Heart left ventricle (tissue), 16 donors: ENCODE data around the gene NOM1. TPM values are rescaled to one million over a fixed set of nuclear protein-coding genes. Genes with fewer than 3 reads are reported as not detected.

Source experiments
- ATAC-seq, 4 donors: fragments of 200-7000 bp; cut with Tn5 transposase; one replicate each; pipeline ENCODE4 v1.9.1; 2020 to 2022; ENCODE audit warnings: moderate library complexity in 4 of 4, mild to moderate bottlenecking in 3 of 4, moderate number of reproducible peaks in 1 of 4
- DNase-seq, 5 donors: peaks; one replicate each; pipeline ENCODE4 v3.0.0-alpha.2; 2020
- H3K27ac ChIP-seq, 12 donors: fragments of 200-600 bp; sonication (generic) in 4 of 12; one replicate each; pipeline versions ENCODE4 v1.5.0 to v1.8.0; 2016 to 2022; ENCODE audit warnings: mild to moderate bottlenecking in 2 of 12
- H3K27me3 ChIP-seq, 9 donors: fragments of 200-600 bp; sonication (generic) in 2 of 9; one replicate each; pipeline versions ENCODE4 v1.5.1 to v1.8.0; 2016 to 2022; ENCODE audit warnings: mild to moderate bottlenecking in 3 of 9
- H3K36me3 ChIP-seq, 9 donors: fragments of 200-600 bp; sonication (generic) in 2 of 9; one replicate each; pipeline versions ENCODE4 v1.5.0 to v1.8.0; 2018 to 2022; ENCODE audit warnings: mild to moderate bottlenecking in 2 of 9
- H3K4me1 ChIP-seq, 12 donors: fragments of 200-600 bp; sonication (generic) in 4 of 12; one replicate each; pipeline versions ENCODE4 v1.5.0 to v1.8.0; 2016 to 2022; ENCODE audit warnings: mild to moderate bottlenecking in 3 of 12
- H3K4me3 ChIP-seq, 12 donors: fragments of 200-600 bp; sonication (generic) in 4 of 12; one replicate each; pipeline versions ENCODE4 v1.5.0 to v1.8.0; 2017 to 2022; ENCODE audit warnings: mild to moderate bottlenecking in 9 of 12, moderate library complexity in 4 of 12
- H3K9me3 ChIP-seq, 12 donors: fragments of 200-600 bp; sonication (generic) in 4 of 12; one replicate each; pipeline versions ENCODE4 v1.5.0 to v1.8.0; 2016 to 2022; ENCODE audit warnings: mild to moderate bottlenecking in 1 of 12
- CTCF ChIP-seq, 12 donors: fragments of 200-600 bp; sonication (generic) in 4 of 12; IDR thresholded peaks; one replicate each; pipeline versions ENCODE4 v1.5.0 to v1.8.0; 2018 to 2022; ENCODE audit warnings: antibody characterized with exemption in 12 of 12, mild to moderate bottlenecking in 5 of 12
- POLR2A ChIP-seq, 2 donors: fragments of 450-650 bp; IDR thresholded peaks; one replicate each; pipeline ENCODE4 v1.6.1; 2017; ENCODE audit warnings: antibody characterized with exemption in 2 of 2, mild to moderate bottlenecking in 2 of 2, moderate library complexity in 2 of 2
- WGBS, 4 donors: extraction: QIAGEN DNeasy Blood & Tissue Kit in 2 of 4; methylation state at CpG; one replicate each; pipeline versions ENCODE4 v1.1.5 to v1.1.7; 2013 to 2018; 5-methylcytosine and 5-hydroxymethylcytosine counted together
- intact Hi-C, 10 donors: fragments of 100-400 bp; cut with DNase I; formaldehyde crosslinking; loops; one replicate each; pipeline versions ENCODE4 v1.11.1 to v1.14.2; 2022
- polyA plus RNA-seq, 2 donors: library from polyadenylated mRNA; stranded (reverse); fragments of 200-250 nt; gene quantifications; one replicate each; pipeline ENCODE4 v1.2.3, GENCODE V29; 2013
- total RNA-seq, 9 donors: library from RNA; depleted of rRNA in 2 of 9; stranded (reverse); fragments of >200 nt in 2 of 9; fragmentation: NEBNext Ultra II Directional in 3 of 9; extraction: Animal tissue kit (Norgen Biotek cat#: 25700) in 3 of 9; gene quantifications; one replicate each; pipeline versions ENCODE4 v1.1.0 to v1.2.4, GENCODE V29; 2016 to 2023
- donor health status: ischemic (EF 13 %, LVEDD 7.1; RV severe dilation, severe dysfunction).
- donor health status: healthy with polysubstance abuse.
- donor health status: DM: no; HTN: yes; CAD: no.
- donor health status: DM: no; HTN: no; CAD: no.
- donor health status: ischemic (EF 25% LVEDD 6.9; RV normal size, moderate dysfunction).
- donor health status: ischemic (EF 25% LVEDD 5.7; RV mildly dilated, moderate dysfunction).
- donor health status: healthy.
- donor health status: DM: yes; HTN: yes; CAD: no.
- donor health status: ischemic (EF 35%, LVEDD 5.7; RV mildly dilated, moderate dysfunction).
- donor health status: nonischemic (EF 11% LVEDD 7.7; RV severe dilation, severe dysfunction).
- donor health status: DM: yes; HTN: yes; CAD: no.
- donor health status: PGD.
- donor health status: ischemic (EF 29% LVEDD 5.4; RV normal size, mild dysfunction).
- donor health status: nonischemic (EF 23%, LVEDD 6.1; RV moderate dilation, normal function).

NOM1 gene
- total and polyA plus RNA-seq, 11 donors, result 6.0 to 12.2 (median 9.1) TPM

GRCh38 chr7:156954941-156955340, 5.4 kb downstream of the NOM1 start:
- H3K27ac ChIP-seq, result no peak overlapping the region
- peaks cover 0 to 80% (median 73%) of the 10 kb centered on the region in 9 donors for H3K36me3 ChIP-seq
- ATAC-seq, result no peak
- no peak overlapping the region for H3K4me3 ChIP-seq
- peaks cover 0 to 23% (median 19%) of the 10 kb centered on the region in 12 donors for H3K4me1 ChIP-seq
- H3K9me3 ChIP-seq, result no peaks in the 10 kb centered on the region
- intact Hi-C loops, result loop anchor here in 1 of 10 donors (10.0 kb wide), 1 partner anchor 320 kb away; no protein-coding TSS in a partner anchor
- no peak for TF ChIP-seq CTCF (IDR thresholded peaks at IDR 0.05)
- no peak for TF ChIP-seq POLR2A (IDR thresholded peaks at IDR 0.05)
- H3K27me3 ChIP-seq, result no peaks in the 10 kb centered on the region
- no peak for DNase-seq
- WGBS, 4 donors, result 86 to 92% (median 90%) methylated on average over 2 of the region's 2 CpGs

GRCh38 chr7:156956727-156957126, 7.2 kb downstream of the NOM1 start:
- H3K4me3 ChIP-seq, result no peak overlapping the region
- TF ChIP-seq POLR2A (IDR thresholded peaks at IDR 0.05) (no peak), CTCF (IDR thresholded peaks at IDR 0.05) (no peak)
- H3K27me3 ChIP-seq, result no peaks in the 10 kb centered on the region
- H3K36me3 ChIP-seq, result peaks cover 0 to 98% (median 91%) of the 10 kb centered on the region in 9 donors
- no peak overlapping the region for H3K27ac ChIP-seq
- 74 to 86% (median 76%) methylated on average over 2 of the region's 2 CpGs for WGBS, 4 donors
- H3K4me1 ChIP-seq, result peaks cover 0 to 10% (median 5%) of the 10 kb centered on the region in 12 donors
- no peaks in the 10 kb centered on the region for H3K9me3 ChIP-seq
- ATAC-seq (no peak), DNase-seq (no peak)
- intact Hi-C loops, result loop anchor here in 1 of 10 donors (10.0 kb wide), 1 partner anchor 318 kb away; no protein-coding TSS in a partner anchor

GRCh38 chr7:156962145-156962544, 12.6 kb downstream of the NOM1 start:
- no peaks in the 10 kb centered on the region for H3K27me3 ChIP-seq
- TF ChIP-seq CTCF (IDR thresholded peaks at IDR 0.05), result no peak
- no peak for TF ChIP-seq POLR2A (IDR thresholded peaks at IDR 0.05)
- H3K36me3 ChIP-seq, result peaks cover 0 to 100% (median 96%) of the 10 kb centered on the region in 9 donors
- intact Hi-C loops, result loop anchor here in 3 of 10 donors (10.0 kb wide), 2 partner anchors 293 to 313 kb away; no protein-coding TSS in a partner anchor
- ATAC-seq (no peak), DNase-seq (no peak)
- no peaks in the 10 kb centered on the region for H3K9me3 ChIP-seq
- no peak overlapping the region for H3K4me3 ChIP-seq
- H3K27ac ChIP-seq, result no peak overlapping the region
- no peaks in the 10 kb centered on the region for H3K4me1 ChIP-seq
- WGBS, 4 donors, result 92 to 96% (median 94%) methylated on average over 18 of the region's 18 CpGs

- 96 to 97% (median 97%) methylated on average over 16 of the region's 16 CpGs for whole genome bisulfite sequencing, 4 donors
- Histone ChIP-seq H3K36me3 (peaks cover 0 to 100% (median 97%) of the 10 kb centered on the region in 9 donors), H3K27ac (no peak overlapping the region), H3K4me3 (no peak overlapping the region), H3K4me1 (no peaks in the 10 kb centered on the region), H3K27me3 (no peaks in the 10 kb centered on the region), H3K9me3 (no peaks in the 10 kb centered on the region)
- no peak for ATAC-seq
- intact Hi-C loops, result loop anchor here in 3 of 10 donors (10.0 kb wide), 2 partner anchors 292 to 312 kb away; no protein-coding TSS in a partner anchor
- TF ChIP-seq POLR2A (IDR thresholded peaks at IDR 0.05) (no peak), CTCF (IDR thresholded peaks at IDR 0.05) (no peak)
- no peak for DNase-seq
These were observed 13.4 kb downstream of the NOM1 start for GRCh38 chr7:156962897-156963296.
